GDM1 (cell line): Measurements from ENCODE around the gene RIN3.
"Not testable (repeated sequence)": the region's sequence is repeated elsewhere in the genome, so short reads cannot be mapped to it uniquely, and the experiment has no call there.

Experiments
- DNase-seq: peaks from one replicate; lab custom pipeline; 2025; lab: John Stamatoyannopoulos, UW

Gene RIN3

GRCh38 chr14:92665661-92666110 is 152.1 kb downstream of the RIN3 start:
- peak; percentile 84 for DNase-seq

GRCh38 chr14:92666251-92666650 is 152.7 kb downstream of the RIN3 start:
- no peak for DNase-seq

GRCh38 chr14:92668276-92668973 is 154.8 kb downstream of the RIN3 start:
- DNase-seq = no peak

GRCh38 chr14:92670160-92670559 is 156.6 kb downstream of the RIN3 start:
- peak; percentile 66 for DNase-seq

GRCh38 chr14:92670643-92671366 is 157.2 kb downstream of the RIN3 start:
- DNase-seq = no peak

- no peak for DNase-seq
Measured at GRCh38 chr14:92673601-92674150, 160.1 kb downstream of the RIN3 start.

GRCh38 chr14:92675421-92675820 is 161.8 kb downstream of the RIN3 start:
- no peak for DNase-seq

GRCh38 chr14:92675976-92676375 is 162.4 kb downstream of the RIN3 start:
- DNase-seq = peak; percentile 29

GRCh38 chr14:92676403-92677086 is 163.0 kb downstream of the RIN3 start:
- no peak for DNase-seq

GRCh38 chr14:92677087-92677668 is 163.6 kb downstream of the RIN3 start:
- DNase-seq = peak; percentile 89

- DNase-seq = no peak
Measured at GRCh38 chr14:92677955-92678354, 164.4 kb downstream of the RIN3 start.

- DNase-seq = no peak
Measured at GRCh38 chr14:92678766-92679165, 165.2 kb downstream of the RIN3 start.

GRCh38 chr14:92679246-92679645 is 165.7 kb downstream of the RIN3 start:
- no peak for DNase-seq

- DNase-seq = not testable (repeated sequence)
Measured at GRCh38 chr14:92680330-92680729, 166.7 kb downstream of the RIN3 start.

GRCh38 chr14:92680781-92681650 is 167.4 kb downstream of the RIN3 start:
- DNase-seq = peak; percentile 48

- DNase-seq = no peak
Measured at GRCh38 chr14:92683041-92683440, 169.5 kb downstream of the RIN3 start.

GRCh38 chr14:92684801-92685560 is 171.4 kb downstream of the RIN3 start:
- DNase-seq = no peak

- no peak for DNase-seq
Measured at GRCh38 chr14:92685784-92686355, 172.3 kb downstream of the RIN3 start.

- no peak for DNase-seq
Measured at GRCh38 chr14:92686411-92686899, 172.9 kb downstream of the RIN3 start.

- DNase-seq = no peak
Measured at GRCh38 chr14:92686900-92687427, 173.4 kb downstream of the RIN3 start.
